IMR-90 (cell line): Measurements from ENCODE around the gene SNX32. TPM values are rescaled to one million over a fixed set of nuclear protein-coding genes. Genes with fewer than 3 reads are reported as not detected.

Experiments
- ATAC-seq: fragments of 200-7000 bp; cut with Tn5 transposase; 2 replicates; pipeline ENCODE4 v1.9.1; 2020; ENCODE audit warnings: low read depth, mild to moderate bottlenecking, moderate library complexity
- BruUV-seq: library from RNA; stranded (reverse); fragments of 400-500 nt; replicated peaks from 2 replicates; lab custom pipeline; 2021; lab: Mats Ljungman, UMichigan
- CTCF ChIA-PET: fragments of 300-600 bp; formaldehyde crosslinking; extraction: SDS; loops from one replicate; lab custom pipeline; 2021; ENCODE audit warnings: antibody characterized with exemption; lab: Yijun Ruan, JAX
- POLR2A ChIA-PET: fragments of 300-600 bp; sonication (Branson Sonifier 250); formaldehyde crosslinking; loops from one replicate; lab custom pipeline; 2022; ENCODE audit warnings: antibody characterized with exemption; ENCODE audit not compliant: unreplicated experiment; lab: Charles Lee
- DNase-seq: peaks from one replicate; pipeline ENCODE4 v3.0.0; 2013
- H2AFZ ChIP-seq: replicated peaks from 2 replicates; pipeline ENCODE3; 2013; ENCODE audit warnings: low read length, mild to moderate bottlenecking; ENCODE audit not compliant: poor library complexity
- H2AK5ac ChIP-seq: 2 replicates; pipeline ENCODE4 v1.6.1; 2013; ENCODE audit warnings: low read depth, low read length, inconsistent platforms
- H2AK9ac ChIP-seq: replicated peaks from 2 replicates; pipeline ENCODE3; 2013; ENCODE audit warnings: mild to moderate bottlenecking, low read depth, low read length, moderate library complexity; ENCODE audit not compliant: poor library complexity
- H2BK120ac ChIP-seq: 2 replicates; pipeline ENCODE4 v1.6.1; 2013; ENCODE audit warnings: low read depth, low read length, inconsistent platforms
- H2BK15ac ChIP-seq: 3 replicates; pipeline ENCODE4 v1.6.1; 2013; ENCODE audit warnings: low read depth, low read length, inconsistent platforms
- H2BK20ac ChIP-seq: 2 replicates; pipeline ENCODE4 v1.6.1; 2013; ENCODE audit warnings: low read depth, mild to moderate bottlenecking, inconsistent platforms, low read length, moderate library complexity
- H2BK5ac ChIP-seq: 2 replicates; pipeline ENCODE4 v1.6.1; 2013; ENCODE audit warnings: mild to moderate bottlenecking, low read depth, low read length, inconsistent platforms; ENCODE audit not compliant: poor library complexity, severe bottlenecking
- H3K14ac ChIP-seq: replicated peaks from 2 replicates; pipeline ENCODE4 v1.6.1; 2013; ENCODE audit warnings: low read depth, low read length, inconsistent platforms
- H3K18ac ChIP-seq: 2 replicates; pipeline ENCODE4 v1.6.1; 2013; ENCODE audit warnings: low read depth, low read length, control low read depth
- H3K23ac ChIP-seq: 2 replicates; pipeline ENCODE4 v1.6.1; 2013; ENCODE audit warnings: low read depth, low read length, inconsistent platforms
- H3K27ac ChIP-seq: 2 replicates; pipeline ENCODE4 v1.5.1; 2013; ENCODE audit warnings: mild to moderate bottlenecking, control low read depth, low read length; ENCODE audit not compliant: insufficient read depth
- H3K27me3 ChIP-seq: 2 replicates; pipeline ENCODE4 v1.6.1; 2013; ENCODE audit warnings: low read length; ENCODE audit not compliant: control insufficient read depth, insufficient read depth
- H3K36me3 ChIP-seq: 2 replicates; pipeline ENCODE4 v1.6.1; 2013; ENCODE audit warnings: low read length, mixed read lengths; ENCODE audit not compliant: control insufficient read depth, insufficient read depth
- H3K4ac ChIP-seq: 2 replicates; pipeline ENCODE4 v1.6.1; 2013; ENCODE audit warnings: low read depth, low read length, inconsistent platforms
- H3K4me1 ChIP-seq: 2 replicates; pipeline ENCODE4 v1.6.1; 2013; ENCODE audit warnings: low read length, mixed read lengths; ENCODE audit not compliant: control insufficient read depth, insufficient read depth
- H3K4me2 ChIP-seq: 2 replicates; pipeline ENCODE4 v1.6.1; 2013; ENCODE audit warnings: low read depth, mild to moderate bottlenecking, control low read depth, low read length, moderate library complexity
- H3K4me3 ChIP-seq: 2 replicates; pipeline ENCODE4 v1.5.1; 2013; ENCODE audit warnings: low read depth, mild to moderate bottlenecking, control low read depth, low read length, moderate library complexity; ENCODE audit not compliant: insufficient read depth
- H3K56ac ChIP-seq: 2 replicates; pipeline ENCODE4 v1.6.1; 2013; ENCODE audit warnings: low read length, inconsistent platforms; ENCODE audit not compliant: insufficient read depth; ENCODE audit errors: extremely low read depth
- H3K79me1 ChIP-seq, 2 experiments: 2 replicates each; pipeline ENCODE4 v1.6.1; 2013; ENCODE audit warnings: low read length in 2 of 2, inconsistent platforms in 1 of 2, low read depth in 1 of 2
- H3K9ac ChIP-seq: 2 replicates; pipeline ENCODE4 v1.6.1; 2013; ENCODE audit warnings: low read depth, low read length, control low read depth
- H3K9me1 ChIP-seq: 2 replicates; pipeline ENCODE4 v1.6.1; 2013; ENCODE audit warnings: low read length, inconsistent platforms; ENCODE audit not compliant: insufficient read depth
- H3K9me3 ChIP-seq: 2 replicates; pipeline ENCODE4 v1.6.1; 2013; ENCODE audit warnings: low read length; ENCODE audit not compliant: control insufficient read depth, insufficient read depth
- H4K20me1 ChIP-seq: 2 replicates; pipeline ENCODE4 v1.6.1; 2013; ENCODE audit warnings: low read length, inconsistent platforms; ENCODE audit not compliant: insufficient read depth
- H4K5ac ChIP-seq: 2 replicates; pipeline ENCODE4 v1.6.1; 2013; ENCODE audit warnings: mild to moderate bottlenecking, low read depth, low read length, control low read depth
- H4K8ac ChIP-seq, 2 experiments: 2 replicates each; pipeline ENCODE4 v1.6.1; 2013; ENCODE audit warnings: low read depth in 2 of 2, low read length in 2 of 2, control low read depth in 1 of 2, inconsistent platforms in 1 of 2
- H4K91ac ChIP-seq: 2 replicates; pipeline ENCODE4 v1.6.1; 2013; ENCODE audit warnings: low read depth, low read length, inconsistent platforms; ENCODE audit not compliant: insufficient read depth
- CEBPB ChIP-seq: IDR thresholded peaks from 2 replicates; pipeline ENCODE4 v1.6.1; 2012; ENCODE audit warnings: low read depth, low read length, improper control_type of control experiment
- CTCF ChIP-seq: conservative IDR thresholded peaks from 2 replicates; pipeline ENCODE4 v1.5.1; 2012; ENCODE audit warnings: mild to moderate bottlenecking, low read depth, low read length, improper control_type of control experiment
- ELK1 ChIP-seq: fragments of 150-350 bp; IDR thresholded peaks from 2 replicates; pipeline ENCODE4 v1.6.1; 2016; ENCODE audit warnings: low read depth, mild to moderate bottlenecking, low read length, moderate library complexity, borderline replicate concordance
- MAFK ChIP-seq: IDR thresholded peaks from 2 replicates; pipeline ENCODE4 v1.6.1; 2012; ENCODE audit warnings: low read depth, low read length, improper control_type of control experiment
- MAZ ChIP-seq: IDR thresholded peaks from 2 replicates; pipeline ENCODE4 v1.6.1; 2012; ENCODE audit warnings: low read depth, mild to moderate bottlenecking, low read length, improper control_type of control experiment, moderate library complexity, borderline replicate concordance
- MXI1 ChIP-seq: IDR thresholded peaks from 2 replicates; pipeline ENCODE4 v1.6.1; 2012; ENCODE audit warnings: low read depth, mild to moderate bottlenecking, low read length, moderate library complexity, borderline replicate concordance
- NFE2L2 ChIP-seq: fragments of 150-350 bp; IDR thresholded peaks from 2 replicates; pipeline ENCODE4 v1.6.1; 2016; ENCODE audit warnings: low read depth, mild to moderate bottlenecking, low read length
- POLR2A ChIP-seq: IDR thresholded peaks from 2 replicates; pipeline ENCODE4 v1.6.1; 2012; ENCODE audit warnings: mild to moderate bottlenecking, low read depth, low read length
- RCOR1 ChIP-seq: IDR thresholded peaks from 2 replicates; pipeline ENCODE4 v1.6.1; 2012; ENCODE audit warnings: mild to moderate bottlenecking, low read length, improper control_type of control experiment; ENCODE audit not compliant: insufficient replicate concordance
- RFX5 ChIP-seq: IDR thresholded peaks from 2 replicates; pipeline ENCODE4 v1.8.0; 2012; ENCODE audit warnings: low read depth, mild to moderate bottlenecking, low read length, moderate library complexity
- SMC3 ChIP-seq: fragments of 150-350 bp; IDR thresholded peaks from 2 replicates; pipeline ENCODE4 v1.6.1; 2016; ENCODE audit warnings: low read depth, mild to moderate bottlenecking, antibody characterized with exemption, low read length, moderate library complexity
- WGBS, 2 experiments: methylation state at CpG; one replicate each; pipeline versions ENCODE4 v1.1.5 to v1.1.7; 2013; ENCODE audit warnings: missing lambda C conversion rate in 2 of 2; ENCODE audit not compliant: insufficient read length in 1 of 2; ENCODE audit errors: extremely low coverage in 2 of 2; 5-methylcytosine and 5-hydroxymethylcytosine counted together
- dilution Hi-C: fragments of 300-500 bp; cut with HindIII; formaldehyde crosslinking; loops from one replicate; pipeline ENCODE4 v1.14.3; 2018; ENCODE audit warnings: low sequenced_read_pairs; ENCODE audit not compliant: unreplicated experiment
- in situ Hi-C: fragments of 300-500 bp; cut with MboI; formaldehyde crosslinking; loops from 3 replicates; pipeline ENCODE4 v1.14.3; 2019; ENCODE audit warnings: low sequenced_read_pairs, inconsistent platforms, mixed read lengths
- intact Hi-C: fragments of 100-400 bp; cut with micrococcal nuclease; formaldehyde crosslinking; loops from 2 replicates; pipeline ENCODE4 v1.10.0; 2022
- polyA plus RNA-seq, 3 experiments: library from polyadenylated mRNA; depleted of rRNA; stranded (reverse); fragments of >200 nt; gene quantifications; 2 replicates each; pipeline ENCODE4 v1.2.3, GENCODE V29; 2012; ENCODE audit warnings: low replicate concordance in 1 of 3
- total RNA-seq: library from RNA; depleted of rRNA; stranded (reverse); fragments of >200 nt; gene quantifications from 2 replicates; pipeline ENCODE4 v1.2.3, GENCODE V29; 2012

Gene SNX32
- total and polyA plus RNA-seq, 2 of the 4 experiments (the other 2 are of a cell fraction), result 0.36 to 0.79 TPM

- TF ChIP-seq MXI1, result no peak
These were observed 52.2 kb downstream of the SNX32 start (continued) for GRCh38 chr11:65885808-65886536.

- peaks cover 43% of the 10 kb centered on the region for H3K36me3 ChIP-seq
- no peak overlapping the region for H4K5ac ChIP-seq
- H2BK120ac ChIP-seq, result no peak overlapping the region
- peak overlapping the region; percentile 49 for H4K91ac ChIP-seq
- no peak overlapping the region for H2BK15ac ChIP-seq
- BruUV-seq, result no TSS peak
- no peak overlapping the region for H2BK20ac ChIP-seq
- no peaks in the 10 kb centered on the region for H3K9me1 ChIP-seq
- peak overlapping the region; percentile 85 for H3K27ac ChIP-seq
- dilution Hi-C loops (no loop called here), intact Hi-C loops (no loop called here), in situ Hi-C loops (no loop called here)
- H3K18ac ChIP-seq, result no peak overlapping the region
- H3K4me3 ChIP-seq, result peak overlapping the region; percentile 81
- no peak for ATAC-seq
- peak overlapping the region; percentile 98 for H3K4ac ChIP-seq
- peaks cover 11% of the 10 kb centered on the region for H3K4me1 ChIP-seq
- POLR2A ChIA-PET, result interaction anchor here (0.6 to 1.6 kb wide), 2 partner anchors 13 to 16 kb away, joined by 4 to 6 read pairs; partner anchors contain the start of gene FOSL1
- H3K9me3 ChIP-seq, result no peaks in the 10 kb centered on the region
- peak overlapping the region in 1 of 2 experiments; percentile 74; a peak in 1 of 4 replicates for H4K8ac ChIP-seq
- peak overlapping the region; percentile 78 for H3K9ac ChIP-seq
- H3K4me2 ChIP-seq, result peak overlapping the region; percentile 91
- no peak overlapping the region for H2AFZ ChIP-seq
- 80% methylated on average over 3 of the region's 14 CpGs; no CpG with 5 or more reads in 1 of the 2 experiments for WGBS, 2 experiments
- H3K56ac ChIP-seq, result no peak overlapping the region
- H2BK5ac ChIP-seq, result no peak overlapping the region
- no peak for DNase-seq
- peaks cover 9 to 65% of the 10 kb centered on the region in 2 experiments for H3K79me1 ChIP-seq
- peak overlapping the region; percentile 98 for H2AK9ac ChIP-seq
- H2AK5ac ChIP-seq, result peak overlapping the region; percentile 90
- H3K23ac ChIP-seq, result peak overlapping the region; percentile 99; the same call in 1 of the 2 replicates
- no peaks in the 10 kb centered on the region for H3K27me3 ChIP-seq
- peak overlapping the region; percentile 99; the same call in 1 of the 2 replicates for H3K14ac ChIP-seq
- CTCF ChIA-PET, result interaction anchor here (1.2 to 2.0 kb wide), 4 partner anchors 8 to 101 kb away, joined by 3 to 8 read pairs (median 4); partner anchors contain the start of gene EFEMP2
- H4K20me1 ChIP-seq, result peaks cover 37% of the 10 kb centered on the region
- TF ChIP-seq MAZ, result no peak
- no peak for TF ChIP-seq ELK1
- TF ChIP-seq CTCF, result no peak
- no peak for TF ChIP-seq RCOR1
- TF ChIP-seq POLR2A, result no peak
- no peak for TF ChIP-seq CEBPB
- no peak for TF ChIP-seq MAFK
- no peak for TF ChIP-seq RFX5
- TF ChIP-seq SMC3, result no peak
- no peak for TF ChIP-seq NFE2L2
These were observed 53.3 kb downstream of the SNX32 start for GRCh38 chr11:65886826-65887722.
